Measurements from ENCODE around the gene MBNL3. TPM values are rescaled to one million over a fixed set of nuclear protein-coding genes. Genes with fewer than 3 reads are reported as not detected.
"Not testable (repeated sequence)": the region's sequence is repeated elsewhere in the genome, so short reads cannot be mapped to it uniquely, and the experiment has no call there.

MBNL3 gene
- total RNA-seq, 1 donor from 2014 or later = 24.7 TPM

GRCh38 chrX:132369617-132370326 is 119.1 kb downstream of the MBNL3 start:
- no peak for DNase-seq

DNA sequence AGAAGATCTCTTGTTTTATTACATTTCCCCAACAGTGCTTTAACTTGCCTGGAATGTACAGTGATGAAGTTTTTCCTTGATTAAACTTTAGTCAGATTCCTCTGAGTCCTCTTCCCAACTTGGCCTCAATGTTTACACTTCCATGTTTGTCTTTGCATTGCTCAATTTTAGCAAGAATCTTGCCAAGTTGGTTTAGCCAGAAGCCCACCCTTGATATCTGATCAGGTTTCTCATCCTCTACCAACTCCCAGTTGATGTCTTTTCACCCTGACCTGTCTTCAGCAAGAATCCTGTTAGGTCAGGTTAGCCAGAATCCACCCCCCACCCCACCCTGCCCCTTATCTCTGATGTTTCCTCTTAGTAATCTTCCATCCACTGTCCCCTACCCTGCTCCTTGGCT is 120.9 kb downstream of the MBNL3 start:
- no peak for DNase-seq

GRCh38 chrX:132367314-132367713 is 121.5 kb downstream of the MBNL3 start:
- no peak for DNase-seq

DNA sequence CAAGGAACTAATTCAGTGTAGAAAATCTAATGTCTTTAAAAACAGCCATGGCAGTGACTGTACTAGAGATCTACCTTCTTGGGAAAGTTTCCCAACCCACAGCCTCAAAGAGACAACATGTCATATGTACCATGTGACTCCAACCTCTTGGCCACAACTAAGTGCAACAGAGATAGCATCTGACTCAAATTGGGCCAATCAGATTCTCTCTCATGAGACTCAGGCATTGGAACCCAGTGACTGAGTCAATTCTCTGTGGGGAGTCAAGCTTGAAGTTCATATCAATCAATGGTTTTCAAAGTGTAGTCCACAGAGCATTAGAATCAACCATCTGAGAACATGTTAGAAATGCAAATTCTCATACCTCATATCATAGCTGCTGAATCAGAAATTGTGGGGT is 123.3 kb downstream of the MBNL3 start:
- DNase-seq = no peak

GRCh38 chrX:132364313-132364712 is 124.5 kb downstream of the MBNL3 start:
- no peak for DNase-seq

DNA sequence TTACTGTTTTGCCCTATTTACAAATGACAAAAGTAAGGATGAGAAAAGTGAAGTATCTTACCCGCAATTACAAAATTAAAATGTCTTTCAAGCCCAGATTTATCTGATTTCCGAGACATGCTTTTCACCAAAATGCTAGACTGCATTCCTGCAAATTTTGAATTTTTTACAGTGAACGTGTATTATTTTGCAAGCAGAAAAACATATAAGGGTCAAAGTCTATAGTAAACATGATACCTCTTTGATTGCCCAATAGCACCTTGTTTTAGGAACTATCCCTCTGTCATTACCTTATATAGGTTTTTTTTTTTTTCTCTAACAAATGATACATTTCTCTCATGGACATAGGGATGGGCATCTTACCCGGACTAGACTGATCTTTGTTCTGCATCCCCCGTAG is 135.4 kb downstream of the MBNL3 start:
- DNase-seq = no peak

- DNase-seq = no peak
These were observed 152.7 kb downstream of the MBNL3 start for GRCh38 chrX:132336172-132336571.

GRCh38 chrX:132333351-132333750 is 155.5 kb downstream of the MBNL3 start:
- DNase-seq = no peak

DNA sequence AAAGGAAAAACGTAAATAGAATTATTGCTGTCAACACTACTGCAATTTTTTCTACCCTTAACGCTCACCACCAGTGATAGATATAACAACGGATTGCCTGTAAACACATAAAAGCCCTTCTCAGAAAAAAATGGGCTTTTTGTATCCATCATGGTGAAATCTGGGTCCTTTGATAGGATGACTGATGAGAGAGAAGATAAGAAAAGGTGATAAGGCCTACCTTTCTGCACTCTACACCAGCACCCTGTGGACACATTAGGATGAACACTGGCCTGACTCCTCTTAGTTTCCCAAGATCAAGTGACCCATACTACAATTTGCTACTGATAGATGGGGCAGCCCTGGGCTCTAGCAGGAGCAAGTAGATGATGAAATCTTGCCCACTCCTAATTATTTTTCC is 157.3 kb downstream of the MBNL3 start:
- no peak for DNase-seq

DNA sequence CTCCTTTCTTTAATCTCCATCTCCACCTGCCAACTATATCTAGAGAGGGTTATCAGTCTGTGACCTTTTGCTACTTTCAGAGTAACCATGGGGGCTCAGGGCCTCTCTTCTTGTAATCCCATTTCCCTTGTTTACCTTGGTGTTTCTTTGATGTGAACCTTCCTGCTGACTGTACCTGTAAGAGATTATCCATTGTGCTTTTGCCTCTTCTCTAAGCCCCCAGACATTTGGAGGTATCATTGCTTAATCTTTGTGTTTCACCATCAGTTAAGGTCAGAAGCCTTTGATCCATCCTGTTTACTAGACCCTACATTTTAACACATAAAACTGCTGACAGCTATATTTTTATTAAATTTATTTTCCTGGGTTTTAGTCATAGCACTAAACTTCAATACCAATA is 157.8 kb downstream of the MBNL3 start:
- DNase-seq = no peak

DNA sequence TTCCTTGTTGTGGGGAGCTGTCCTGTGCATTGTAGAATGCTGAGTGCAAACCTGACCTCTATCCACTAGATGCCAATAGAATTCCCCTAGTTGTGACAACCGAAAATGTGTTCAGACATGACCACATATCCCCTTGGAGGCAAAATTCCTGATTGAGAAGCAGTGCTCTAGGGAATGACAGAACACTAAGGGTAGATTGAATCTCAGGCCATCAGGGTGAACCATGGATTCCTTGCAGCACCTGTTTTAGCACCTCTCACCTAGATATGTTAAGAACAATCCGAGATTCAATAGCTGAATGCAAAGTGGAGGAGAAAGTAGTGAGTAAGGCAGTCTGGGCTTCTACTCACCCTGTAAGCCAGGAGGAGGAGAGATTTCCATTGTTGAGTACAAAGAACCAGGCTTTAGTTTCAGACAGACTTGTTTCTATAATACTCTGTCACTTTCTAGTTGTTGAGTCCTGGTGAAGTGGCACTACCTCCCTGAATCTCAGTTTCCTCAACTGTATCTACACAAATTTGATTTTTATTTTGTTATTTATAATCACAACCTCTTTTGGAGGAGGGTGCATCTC is 158.6 kb downstream of the MBNL3 start:
- DNase-seq = no peak

DNA sequence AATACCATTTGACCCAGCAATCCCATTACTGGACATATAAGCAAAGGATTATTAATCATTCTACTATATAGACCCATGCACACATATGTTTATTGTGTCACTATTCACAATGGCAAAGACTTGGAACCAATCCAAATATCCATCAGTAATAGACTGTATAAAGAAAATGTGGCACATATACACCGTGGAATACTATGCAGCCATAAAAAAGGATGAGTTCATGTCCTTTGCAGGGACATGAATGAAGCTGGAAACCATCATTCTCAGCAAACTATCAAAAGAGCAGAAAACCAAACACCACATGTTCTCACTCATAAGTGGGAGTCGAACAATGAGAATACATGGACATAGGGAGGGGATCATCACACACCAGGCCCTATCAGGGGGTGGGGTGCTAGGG is 161.9 kb downstream of the MBNL3 start:
- not testable (repeated sequence) for DNase-seq
